HepG2 (cell line): ENCODE results near the gene CHST12. TPM values are rescaled to one million over a fixed set of nuclear protein-coding genes. Genes with fewer than 3 reads are reported as not detected.

ENCODE experiments used
- ATAC-seq: fragments of 200-7000 bp; cut with Tn5 transposase; 3 replicates; pipeline ENCODE4 v1.9.1; 2020; ENCODE audit warnings: mild to moderate bottlenecking, moderate library complexity
- BruUV-seq: library from RNA; stranded (reverse); fragments of 400-500 nt; replicated peaks from 2 replicates; lab custom pipeline; 2021; lab: Mats Ljungman, UMichigan
- CTCF ChIA-PET: fragments of 300-600 bp; formaldehyde crosslinking; extraction: SDS; loops from one replicate; lab custom pipeline; 2021; ENCODE audit warnings: low total read pairs, inconsistent platforms, low intra/inter-chr PET ratio; lab: Yijun Ruan, JAX
- POLR2A ChIA-PET: fragments of 350-600 bp; sonication (Branson Sonifier 250); formaldehyde crosslinking; loops from one replicate; lab custom pipeline; 2020; ENCODE audit warnings: antibody characterized with exemption, inconsistent platforms; lab: Yijun Ruan, JAX
- DNase-seq: peaks from one replicate; pipeline ENCODE4 v3.0.0-alpha.2; 2015; ENCODE audit warnings: low spot score
- FAIRE-seq: peaks from 3 replicates; lab custom pipeline; 2011; peaks lifted over from hg19 to GRCh38; lab: Jason Lieb, UNC
- H2AFZ ChIP-seq: one replicate; pipeline ENCODE4 v1.6.1; 2011; ENCODE audit warnings: low read length, inconsistent platforms
- H3K27ac ChIP-seq: fragments of 300-600 bp; 3 replicates; pipeline ENCODE4 v1.8.0; 2011; ENCODE audit warnings: mixed run types, mild to moderate bottlenecking, mixed read lengths, low read length, inconsistent platforms; ENCODE audit not compliant: insufficient read depth; ENCODE audit errors: extremely low read length
- H3K27me3 ChIP-seq, 2 experiments: fragments of 200-600 bp in 1 of 2; 2 replicates in 1 of 2; 3 replicates in 1 of 2; pipeline versions ENCODE4 v1.6.0 to v1.8.0; 2011; ENCODE audit warnings: low read length in 2 of 2, mild to moderate bottlenecking in 2 of 2, moderate library complexity in 2 of 2, inconsistent platforms in 1 of 2; ENCODE audit not compliant: insufficient read depth in 2 of 2, control insufficient read depth in 1 of 2
- H3K36me3 ChIP-seq, 2 experiments: fragments of 200-600 bp in 1 of 2; replicated peaks in 1 of 2; 2 replicates in 1 of 2; 3 replicates in 1 of 2; pipeline versions ENCODE4 v1.5.1 to v1.8.0; 2011; ENCODE audit warnings: low read length in 2 of 2, inconsistent platforms in 1 of 2; ENCODE audit not compliant: insufficient read depth in 2 of 2, control insufficient read depth in 1 of 2
- H3K4me1 ChIP-seq: 2 replicates; pipeline ENCODE4 v1.5.1; 2012; ENCODE audit warnings: low read length, inconsistent platforms; ENCODE audit not compliant: insufficient read depth
- H3K4me2 ChIP-seq: 2 replicates; pipeline ENCODE4 v1.6.0; 2011; ENCODE audit warnings: low read depth, low read length, inconsistent platforms
- H3K4me3 ChIP-seq, 3 experiments: fragments of 200-600 bp in 1 of 3; sonication (generic), shearing (Covaris generic) in 1 of 3; replicated peaks in 1 of 3; 2 replicates each; pipeline ENCODE4 v1.5.1; 2011 to 2016; ENCODE audit warnings: low read length in 3 of 3, inconsistent platforms in 2 of 3, low read depth in 2 of 3, mild to moderate bottlenecking in 2 of 3, control low read depth in 1 of 3, mixed read lengths in 1 of 3; ENCODE audit not compliant: insufficient read depth in 1 of 3
- H3K79me2 ChIP-seq: one replicate; pipeline ENCODE4 v1.6.1; 2011; ENCODE audit warnings: low read length, inconsistent platforms; ENCODE audit not compliant: insufficient read depth
- H3K9ac ChIP-seq: 2 replicates; pipeline ENCODE4 v1.6.0; 2011; ENCODE audit warnings: mild to moderate bottlenecking, low read depth, low read length, inconsistent platforms; ENCODE audit not compliant: insufficient read depth
- H3K9me3 ChIP-seq: 2 replicates; pipeline ENCODE4 v1.5.1; 2012; ENCODE audit warnings: mild to moderate bottlenecking, low read length
- H4K20me1 ChIP-seq: 2 replicates; pipeline ENCODE4 v1.6.0; 2011; ENCODE audit warnings: inconsistent platforms, mild to moderate bottlenecking, low read length, moderate library complexity; ENCODE audit not compliant: insufficient read depth
- EED ChIP-seq: sonication (generic); formaldehyde crosslinking; IDR thresholded peaks from 2 replicates; pipeline ENCODE4 v1.5.0; 2020; ENCODE audit warnings: mild to moderate bottlenecking, missing genetic modification reagents
- FLYWCH1 ChIP-seq: sonication (generic); formaldehyde crosslinking; IDR thresholded peaks from 2 replicates; pipeline ENCODE4 v1.8.1; 2023; ENCODE audit warnings: mild to moderate bottlenecking, missing genetic modification reagents
- GPN1 ChIP-seq: sonication (generic); formaldehyde crosslinking; IDR thresholded peaks from 2 replicates; pipeline ENCODE4 v1.5.1; 2020; ENCODE audit warnings: missing genetic modification reagents, borderline replicate concordance
- SAP130 ChIP-seq: IDR thresholded peaks from 2 replicates; pipeline ENCODE4 v1.6.1; 2016; ENCODE audit warnings: low read depth
- SOX13 ChIP-seq, 3 experiments: fragments of 450-650 bp in 1 of 3; sonication (generic) in 1 of 3; formaldehyde crosslinking in 1 of 3; IDR thresholded peaks in 2 of 3; conservative IDR thresholded peaks in 1 of 3; 2 replicates each; pipeline versions ENCODE4 v1.5.0 to v1.6.1; 2016 to 2020; ENCODE audit warnings: antibody characterized with exemption in 1 of 3, mild to moderate bottlenecking in 1 of 3, missing compliant biosample characterization in 1 of 3, missing genetic modification reagents in 1 of 3, moderate library complexity in 1 of 3
- ZNF563 ChIP-seq: sonication (generic); formaldehyde crosslinking; IDR thresholded peaks from 2 replicates; pipeline ENCODE4 v1.8.0; 2022; ENCODE audit warnings: mild to moderate bottlenecking, moderate library complexity, missing genetic modification reagents
- ZNF629 ChIP-seq: sonication (generic); formaldehyde crosslinking; conservative IDR thresholded peaks from 2 replicates; pipeline ENCODE4 v1.5.0; 2020; ENCODE audit warnings: missing genetic modification reagents
- WGBS: methylation state at CpG from one replicate; pipeline ENCODE4 v1.1.6; 2017; ENCODE audit warnings: low lambda C conversion rate; 5-methylcytosine and 5-hydroxymethylcytosine counted together
- in situ Hi-C: cut with HindIII; loops from 2 replicates; pipeline ENCODE4 v1.10.0; 2017; ENCODE audit warnings: low pct_unique_long_range_greater_than_20kb; ENCODE audit not compliant: extremely low pct_ligation_motif_present
- intact Hi-C: fragments of 100-400 bp; cut with micrococcal nuclease; formaldehyde crosslinking; loops from one replicate; pipeline ENCODE4 v1.10.0; 2022; ENCODE audit not compliant: unreplicated experiment
- polyA plus RNA-seq, 8 experiments: library from polyadenylated mRNA; depleted of rRNA in 3 of 8; stranded (reverse) in 7 of 8; unstranded in 1 of 8; fragments of >200 nt; fragmentation: Illumina TruSeq in 4 of 8; extraction: Trizol in 4 of 8; gene quantifications; 2 replicates each; pipeline versions ENCODE4 v1.2.1 to v1.2.3, GENCODE V29; 2011 to 2016; ENCODE audit warnings: low read depth in 4 of 8, missing spikeins in 1 of 8, mixed read lengths in 1 of 8; ENCODE audit not compliant: insufficient read depth in 1 of 8
- total RNA-seq, 5 experiments: library from RNA; depleted of rRNA; stranded (reverse); fragments of >200 nt; fragmentation: Illumina TruSeq; extraction: Trizol; gene quantifications; 2 replicates each; pipeline ENCODE4 v1.2.3, GENCODE V29; 2016; ENCODE audit warnings: low read depth in 1 of 5
- TF ChIP-seq, protein P1 (sequence below): sonication (generic); formaldehyde crosslinking; IDR thresholded peaks from 2 replicates; pipeline ENCODE4 v1.5.1; 2020; ENCODE audit warnings: mild to moderate bottlenecking, missing genetic modification reagents, moderate library complexity
- TF ChIP-seq, protein P2 (sequence below): IDR thresholded peaks from 2 replicates; pipeline ENCODE4 v1.6.1; 2012; ENCODE audit warnings: inconsistent platforms

The CHST12 gene
- total and polyA plus RNA-seq, 2 of the 13 experiments (the other 11 are each of a cell fraction or from before 2014, with no cell fraction given) = 6.4 to 15.8 TPM

DNA sequence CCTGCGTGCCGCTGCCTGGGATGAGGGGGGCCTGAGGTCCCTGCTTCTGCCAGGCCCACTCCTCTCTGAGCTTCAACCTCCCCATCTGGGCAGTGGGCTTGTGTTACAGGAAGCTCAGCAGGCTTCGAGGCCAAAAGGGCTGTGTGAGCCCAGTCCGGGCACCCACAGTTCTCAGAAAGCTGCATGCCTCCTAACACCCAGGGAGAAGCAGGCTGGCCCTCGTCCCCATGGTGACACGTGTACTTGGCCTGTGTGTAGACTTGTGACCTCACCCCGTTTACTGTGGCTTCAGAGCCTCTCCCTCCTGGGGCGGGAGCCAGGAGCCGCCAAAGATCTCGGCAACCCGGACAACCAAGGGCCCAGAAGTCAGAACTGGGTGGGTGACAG is 75.0 kb downstream of the CHST12 start:
- H4K20me1 ChIP-seq = no peaks in the 10 kb centered on the region
- peak; percentile 67 for TF ChIP-seq ZNF629 (CRISPR knock-in tag)
- TF ChIP-seq, protein P1, sequence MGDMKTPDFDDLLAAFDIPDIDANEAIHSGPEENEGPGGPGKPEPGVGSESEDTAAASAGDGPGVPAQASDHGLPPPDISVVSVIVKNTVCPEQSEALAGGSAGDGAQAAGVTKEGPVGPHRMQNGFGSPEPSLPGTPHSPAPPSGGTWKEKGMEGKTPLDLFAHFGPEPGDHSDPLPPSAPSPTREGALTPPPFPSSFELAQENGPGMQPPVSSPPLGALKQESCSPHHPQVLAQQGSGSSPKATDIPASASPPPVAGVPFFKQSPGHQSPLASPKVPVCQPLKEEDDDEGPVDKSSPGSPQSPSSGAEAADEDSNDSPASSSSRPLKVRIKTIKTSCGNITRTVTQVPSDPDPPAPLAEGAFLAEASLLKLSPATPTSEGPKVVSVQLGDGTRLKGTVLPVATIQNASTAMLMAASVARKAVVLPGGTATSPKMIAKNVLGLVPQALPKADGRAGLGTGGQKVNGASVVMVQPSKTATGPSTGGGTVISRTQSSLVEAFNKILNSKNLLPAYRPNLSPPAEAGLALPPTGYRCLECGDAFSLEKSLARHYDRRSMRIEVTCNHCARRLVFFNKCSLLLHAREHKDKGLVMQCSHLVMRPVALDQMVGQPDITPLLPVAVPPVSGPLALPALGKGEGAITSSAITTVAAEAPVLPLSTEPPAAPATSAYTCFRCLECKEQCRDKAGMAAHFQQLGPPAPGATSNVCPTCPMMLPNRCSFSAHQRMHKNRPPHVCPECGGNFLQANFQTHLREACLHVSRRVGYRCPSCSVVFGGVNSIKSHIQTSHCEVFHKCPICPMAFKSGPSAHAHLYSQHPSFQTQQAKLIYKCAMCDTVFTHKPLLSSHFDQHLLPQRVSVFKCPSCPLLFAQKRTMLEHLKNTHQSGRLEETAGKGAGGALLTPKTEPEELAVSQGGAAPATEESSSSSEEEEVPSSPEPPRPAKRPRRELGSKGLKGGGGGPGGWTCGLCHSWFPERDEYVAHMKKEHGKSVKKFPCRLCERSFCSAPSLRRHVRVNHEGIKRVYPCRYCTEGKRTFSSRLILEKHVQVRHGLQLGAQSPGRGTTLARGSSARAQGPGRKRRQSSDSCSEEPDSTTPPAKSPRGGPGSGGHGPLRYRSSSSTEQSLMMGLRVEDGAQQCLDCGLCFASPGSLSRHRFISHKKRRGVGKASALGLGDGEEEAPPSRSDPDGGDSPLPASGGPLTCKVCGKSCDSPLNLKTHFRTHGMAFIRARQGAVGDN = peak; percentile 44
- 0 out of 2 replicates have a peak, but pooled peaks have one; percentile 22 for TF ChIP-seq ZNF563 (CRISPR knock-in tag)
- TF ChIP-seq GPN1 (CRISPR knock-in tag) = no peak
- TF ChIP-seq SAP130 (CRISPR knock-in tag) = peak; percentile 27; the same call in 1 of the 2 replicates
- TF ChIP-seq, protein P2, sequence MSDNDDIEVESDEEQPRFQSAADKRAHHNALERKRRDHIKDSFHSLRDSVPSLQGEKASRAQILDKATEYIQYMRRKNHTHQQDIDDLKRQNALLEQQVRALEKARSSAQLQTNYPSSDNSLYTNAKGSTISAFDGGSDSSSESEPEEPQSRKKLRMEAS = peak; percentile 64
- TF ChIP-seq SOX13 (IDR thresholded peaks at IDR 0.05) = no peak
- TF ChIP-seq SOX13 (CRISPR knock-in tag; conservative IDR thresholded peaks at IDR 0.05 in 1 of 2, IDR thresholded peaks at IDR 0.05 in 1 of 2) = no peak
- TF ChIP-seq FLYWCH1 (CRISPR knock-in tag) = no peak
- TF ChIP-seq EED (CRISPR knock-in tag) = no peak
- H3K36me3 ChIP-seq = no peaks in the 10 kb centered on the region
- no peak overlapping the region for H3K9ac ChIP-seq
- H3K4me3 ChIP-seq = peak overlapping the region in 1 of 3 experiments; percentile 15; a peak in 1 of 6 replicates
- in situ Hi-C loops (no loop called here), intact Hi-C loops (loop anchor here (5.0 to 10.0 kb wide), 2 partner anchors 44 to 86 kb away; no protein-coding TSS in a partner anchor)
- no CpG with 5 or more reads among the region's 11 CpGs for WGBS
- peaks cover 38% of the 10 kb centered on the region for H3K4me1 ChIP-seq
- peaks cover 16 to 63% of the 10 kb centered on the region in 2 experiments for H3K27me3 ChIP-seq
- ChIA-PET POLR2A (no interaction called here), CTCF (no interaction called here)
- no TSS peak for BruUV-seq
- no peak overlapping the region for H3K27ac ChIP-seq
- peak overlapping the region; percentile 41 for H3K4me2 ChIP-seq
- no peaks in the 10 kb centered on the region for H3K9me3 ChIP-seq
- ATAC-seq (0 out of 3 replicates have a peak, but pooled peaks have one; percentile 2), DNase-seq (no peak), FAIRE-seq (no peak)
- no peak overlapping the region for H2AFZ ChIP-seq
- no peaks in the 10 kb centered on the region for H3K79me2 ChIP-seq
